ENCODE measurements around the gene SLC25A27. TPM values are rescaled to one million over a fixed set of nuclear protein-coding genes. Genes with fewer than 3 reads are reported as not detected.
A peak's percentile ranks its signal among the peaks of the same experiment; 100 is the strongest.

SLC25A27 gene
- total RNA-seq, 8 experiments from 2014 or later = 6.5 to 71.5 (median 28.6) TPM

DNA sequence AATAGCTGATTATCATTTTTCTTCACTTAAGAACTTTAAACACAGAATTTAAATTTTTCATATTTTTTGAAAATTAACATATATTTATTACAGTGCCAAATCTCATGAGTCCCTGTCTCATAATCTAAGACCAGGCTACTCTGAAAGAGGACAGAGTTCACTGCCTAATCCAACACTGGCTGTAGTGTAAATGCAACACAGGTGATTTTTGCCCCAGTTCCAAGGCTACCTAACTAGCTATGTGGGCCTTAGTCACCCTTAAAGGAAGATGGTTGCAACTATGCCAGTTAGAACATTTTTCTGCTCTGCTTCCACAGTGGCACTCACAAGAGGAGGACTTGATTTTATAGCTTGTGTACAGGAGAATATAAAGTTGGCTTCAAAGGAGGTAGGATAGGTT lies 4.9 kb downstream of the SLC25A27 start:
- ATAC-seq (replicated peaks in 6 of 8) = no peak
- no peak overlapping the region for H3K27ac ChIP-seq
- in situ Hi-C loops (cut with MboI; ENCODE audit: low pct_unique_long_range_greater_than_20kb in 2 of 9, low sequenced_read_pairs in 9 of 9, unreplicated experiment in 9 of 9) = no loop called here
- peaks cover 0 to 14% of the 10 kb centered on the region in 2 donors for H3K4me1 ChIP-seq (replicated peaks in 1 of 2)
- no peak overlapping the region for H3K4me3 ChIP-seq

DNA sequence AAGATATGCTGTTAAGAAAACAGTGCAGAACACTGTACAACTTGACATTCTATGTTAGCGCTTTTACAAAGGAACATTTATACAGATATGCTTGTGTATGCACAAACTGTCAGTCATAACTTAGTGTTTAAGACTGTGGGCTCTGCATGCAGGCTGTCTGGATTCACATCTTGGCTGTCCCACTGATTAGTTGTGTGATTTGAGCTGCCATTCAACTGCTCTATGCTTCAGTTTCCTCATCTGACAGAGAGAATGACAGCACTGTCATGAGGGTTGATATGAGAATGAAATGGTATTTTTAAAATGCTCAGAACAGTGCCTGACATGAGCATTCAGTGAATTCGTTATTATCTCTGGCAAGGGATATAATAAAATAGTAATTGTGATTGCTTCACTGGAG lies 8.7 kb downstream of the SLC25A27 start:
- H3K27ac ChIP-seq = no peak overlapping the region
- in situ Hi-C loops (cut with MboI; ENCODE audit: low pct_unique_long_range_greater_than_20kb in 2 of 9, low sequenced_read_pairs in 9 of 9, unreplicated experiment in 9 of 9) = no loop called here

DNA sequence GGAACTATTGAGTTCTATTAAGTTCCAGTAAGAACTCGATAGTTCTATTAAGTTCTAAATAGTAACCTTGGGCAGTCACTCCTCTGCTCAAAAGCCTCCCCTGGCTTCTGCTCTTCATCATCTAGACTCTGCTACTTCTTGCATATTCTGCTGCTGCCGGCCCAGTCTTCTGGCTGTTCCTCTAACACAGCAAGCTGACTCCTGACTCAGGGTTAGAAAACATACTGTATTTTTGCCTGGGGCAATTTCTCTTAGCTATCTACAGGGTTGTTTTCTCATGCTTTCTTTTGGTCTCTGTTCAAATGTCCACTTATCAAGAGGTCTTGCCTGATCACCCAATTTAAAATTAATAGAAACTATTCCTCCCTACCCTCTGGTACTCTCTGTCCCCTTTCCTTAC lies 14.6 kb downstream of the SLC25A27 start:
- ATAC-seq (replicated peaks in 6 of 8) = peak in 3 of 8 experiments; percentile 18 to 70 (median 61)
- in situ Hi-C loops (cut with MboI; ENCODE audit: low pct_unique_long_range_greater_than_20kb in 2 of 9, low sequenced_read_pairs in 9 of 9, unreplicated experiment in 9 of 9) = no loop called here
- Histone ChIP-seq H3K4me1 (replicated peaks in 1 of 2) (no peaks in the 10 kb centered on the region), H3K4me3 (no peak overlapping the region), H3K27ac (no peak overlapping the region)
- 54 to 100% (median 82%) methylated on average over 1 to 2 of the region's 2 CpGs; no CpG with 5 or more reads in 2 of the 10 experiments for whole genome bisulfite sequencing, 10 experiments

More for the DNA sequence above, 8.7 kb downstream of the SLC25A27 start:
- Histone ChIP-seq H3K4me1 (replicated peaks in 1 of 2) (no peaks in the 10 kb centered on the region), H3K4me3 (no peak overlapping the region)
- ATAC-seq (replicated peaks in 6 of 8) = no peak
- 56 to 100% (median 80%) methylated on average over 1 to 2 of the region's 2 CpGs; no CpG with 5 or more reads in 1 of the 10 experiments for WGBS, 10 experiments

DNA sequence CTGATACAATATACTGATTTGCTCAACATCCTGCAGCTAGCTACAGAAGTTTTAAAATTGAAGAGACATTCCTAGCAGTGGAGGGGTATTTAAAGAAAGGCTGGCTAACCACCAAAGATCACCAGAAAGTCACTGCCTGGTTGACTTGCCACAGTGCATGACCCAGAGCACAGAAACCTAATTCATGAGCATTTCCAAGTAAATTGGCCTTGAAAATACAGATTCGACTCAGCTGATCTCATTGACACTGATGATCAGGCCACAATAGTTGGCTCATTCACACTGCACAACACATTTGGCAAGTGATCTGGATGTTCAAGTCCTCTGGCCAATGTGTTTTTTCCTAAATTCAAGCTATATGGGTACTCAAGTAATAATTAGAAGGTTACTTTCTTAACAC lies 21.6 kb downstream of the SLC25A27 start:
- ATAC-seq (replicated peaks in 6 of 8) = no peak
- Histone ChIP-seq H3K4me3 (no peak overlapping the region), H3K27ac (no peak overlapping the region), H3K4me1 (replicated peaks in 1 of 2) (no peaks in the 10 kb centered on the region)
- 80 to 100% (median 87%) methylated on average over 1 of the region's 1 CpG; no CpG with 5 or more reads in 4 of the 10 experiments for WGBS, 10 experiments
- in situ Hi-C loops (cut with MboI; ENCODE audit: low pct_unique_long_range_greater_than_20kb in 2 of 9, low sequenced_read_pairs in 9 of 9, unreplicated experiment in 9 of 9) = no loop called here

DNA sequence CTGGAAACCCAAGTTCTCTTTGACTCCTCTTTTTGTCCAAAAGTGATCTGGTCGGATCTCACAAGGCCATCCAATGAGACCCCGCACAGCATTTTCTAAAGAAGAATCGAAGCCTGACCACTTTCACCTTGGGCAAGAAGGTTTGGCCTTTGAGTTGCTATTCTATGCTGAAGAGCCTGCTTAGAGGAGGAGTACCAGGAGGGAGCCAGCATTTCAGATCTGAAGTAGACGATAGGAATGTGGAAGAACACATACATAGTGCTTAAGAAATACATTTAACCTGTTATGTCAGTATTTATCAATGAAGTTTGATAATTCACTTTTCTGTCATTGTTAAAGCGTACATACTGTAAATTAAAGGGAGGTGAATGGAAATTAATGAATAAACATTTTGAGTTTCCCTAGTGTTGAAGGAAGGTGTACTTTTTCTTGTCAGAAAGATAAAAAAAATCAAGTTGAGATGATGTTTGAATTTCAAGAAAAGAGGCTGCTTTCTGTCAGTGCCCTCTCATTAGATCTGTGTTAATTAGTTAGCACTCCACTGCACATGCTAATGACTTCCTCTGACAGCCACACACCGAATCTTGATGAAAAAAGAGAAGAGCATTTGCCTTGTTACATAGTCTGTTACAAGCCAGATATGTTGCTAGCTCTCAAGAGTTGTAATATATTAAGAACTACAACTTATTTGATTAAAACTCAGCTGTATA lies 24.0 kb downstream of the SLC25A27 start:
- WGBS, 10 experiments = 57 to 100% (median 86%) methylated on average over 1 to 6 of the region's 6 CpGs
- H3K4me1 ChIP-seq (replicated peaks in 1 of 2) = no peaks in the 10 kb centered on the region
- no peak overlapping the region for H3K27ac ChIP-seq
- in situ Hi-C loops (cut with MboI; ENCODE audit: low pct_unique_long_range_greater_than_20kb in 2 of 9, low sequenced_read_pairs in 9 of 9, unreplicated experiment in 9 of 9) = loop anchor here in 1 of 9 experiments (25.0 kb wide), 1 partner anchor 111 kb away; the partner anchor contains the start of gene MEP1A
- no peak for ATAC-seq (replicated peaks in 6 of 8)
- no peak overlapping the region for H3K4me3 ChIP-seq

DNA sequence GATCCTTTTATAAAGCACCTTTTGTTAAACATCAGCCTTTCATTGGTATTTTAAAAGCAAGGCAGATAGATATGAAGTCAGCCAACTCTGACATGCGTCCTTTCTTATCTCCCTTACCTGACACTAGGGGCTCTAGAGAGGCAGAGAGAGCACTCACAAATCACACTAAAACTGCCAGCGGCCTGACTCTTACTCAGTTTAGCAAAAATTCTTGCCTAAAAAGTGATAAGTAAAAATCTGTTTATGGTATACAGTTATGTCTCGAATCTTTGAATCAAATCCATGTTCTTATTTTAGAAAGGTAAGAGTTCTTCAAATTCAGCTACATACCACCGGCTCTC lies 24.5 kb downstream of the SLC25A27 start:
- Histone ChIP-seq H3K4me3 (no peak overlapping the region), H3K27ac (no peak overlapping the region), H3K4me1 (replicated peaks in 1 of 2) (no peaks in the 10 kb centered on the region)
- in situ Hi-C loops (cut with MboI; ENCODE audit: low pct_unique_long_range_greater_than_20kb in 2 of 9, low sequenced_read_pairs in 9 of 9, unreplicated experiment in 9 of 9) = loop anchor here in 1 of 9 experiments (25.0 kb wide), 1 partner anchor 110 kb away; the partner anchor contains the start of gene MEP1A
- peak in 2 of 8 experiments; percentile 25 to 39 for ATAC-seq (replicated peaks in 6 of 8)
- 43 to 77% (median 68%) methylated on average over 2 to 4 of the region's 4 CpGs; no CpG with 5 or more reads in 2 of the 10 experiments for WGBS, 10 experiments

DNA sequence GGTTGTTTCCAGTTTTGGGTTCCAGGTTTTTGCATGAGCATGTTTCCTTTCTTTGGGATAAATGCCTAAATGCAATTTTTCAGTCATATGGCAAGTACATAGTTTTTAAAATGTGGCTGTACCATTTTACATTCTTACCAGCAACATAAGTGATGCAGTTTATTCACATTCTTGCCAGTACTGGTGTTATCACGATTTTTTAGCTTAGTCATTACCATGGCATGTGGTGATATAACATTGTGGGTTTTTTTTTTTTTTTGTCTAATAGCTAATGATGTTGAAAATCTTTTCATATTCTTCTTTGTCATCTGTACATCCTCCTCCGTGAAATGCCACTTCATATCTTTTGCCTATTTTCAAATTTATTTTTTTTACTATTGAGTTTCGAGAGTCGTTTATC lies 32.0 kb downstream of the SLC25A27 start:
- ATAC-seq (replicated peaks in 6 of 8) = no peak
- no peak overlapping the region for H3K4me3 ChIP-seq
- H3K27ac ChIP-seq = no peak overlapping the region
- in situ Hi-C loops (cut with MboI; ENCODE audit: low pct_unique_long_range_greater_than_20kb in 2 of 9, low sequenced_read_pairs in 9 of 9, unreplicated experiment in 9 of 9) = loop anchor here in 1 of 9 experiments (25.0 kb wide), 1 partner anchor 103 kb away; the partner anchor contains the start of gene MEP1A
- 65 to 91% (median 83%) methylated on average over 2 to 4 of the region's 4 CpGs for WGBS, 10 experiments
- H3K4me1 ChIP-seq (replicated peaks in 1 of 2) = no peaks in the 10 kb centered on the region

DNA sequence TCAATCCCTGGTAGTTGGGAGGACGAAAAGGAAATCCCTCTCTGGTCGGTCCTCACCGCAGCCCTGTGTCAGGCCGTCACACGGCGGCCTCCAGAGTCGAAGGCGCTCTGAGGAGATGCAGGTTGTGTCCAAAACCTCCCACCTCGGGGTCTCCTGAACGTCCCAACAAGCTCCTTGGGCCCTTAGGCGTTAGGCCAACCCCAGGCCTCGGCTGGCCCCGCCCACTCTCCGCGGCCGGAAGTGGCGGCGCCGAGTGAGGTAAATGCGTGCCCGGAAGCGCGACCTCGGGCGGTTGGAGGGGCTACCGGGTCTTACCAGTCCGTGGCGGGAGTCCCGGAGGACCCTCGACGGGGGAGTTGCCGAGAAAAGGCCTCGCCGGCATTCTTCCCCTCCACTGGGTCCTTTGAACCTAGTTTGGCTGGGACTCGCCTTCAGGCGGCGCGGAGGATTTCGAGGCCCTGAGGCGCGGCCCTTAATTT lies 34.9 kb downstream of the SLC25A27 start, which contains the start of gene TDRD6:
TDRD6 (plus strand) TSS at position 267 of the 479 bp plus-strand sequence. CDS start 244 bp downstream, outside the sequence.
- 82 to 100% (median 82%) methylated on average over 5 to 7 of the region's 41 CpGs; no CpG with 5 or more reads in 7 of the 10 experiments for WGBS, 10 experiments
- no peak for ATAC-seq (replicated peaks in 6 of 8)

DNA sequence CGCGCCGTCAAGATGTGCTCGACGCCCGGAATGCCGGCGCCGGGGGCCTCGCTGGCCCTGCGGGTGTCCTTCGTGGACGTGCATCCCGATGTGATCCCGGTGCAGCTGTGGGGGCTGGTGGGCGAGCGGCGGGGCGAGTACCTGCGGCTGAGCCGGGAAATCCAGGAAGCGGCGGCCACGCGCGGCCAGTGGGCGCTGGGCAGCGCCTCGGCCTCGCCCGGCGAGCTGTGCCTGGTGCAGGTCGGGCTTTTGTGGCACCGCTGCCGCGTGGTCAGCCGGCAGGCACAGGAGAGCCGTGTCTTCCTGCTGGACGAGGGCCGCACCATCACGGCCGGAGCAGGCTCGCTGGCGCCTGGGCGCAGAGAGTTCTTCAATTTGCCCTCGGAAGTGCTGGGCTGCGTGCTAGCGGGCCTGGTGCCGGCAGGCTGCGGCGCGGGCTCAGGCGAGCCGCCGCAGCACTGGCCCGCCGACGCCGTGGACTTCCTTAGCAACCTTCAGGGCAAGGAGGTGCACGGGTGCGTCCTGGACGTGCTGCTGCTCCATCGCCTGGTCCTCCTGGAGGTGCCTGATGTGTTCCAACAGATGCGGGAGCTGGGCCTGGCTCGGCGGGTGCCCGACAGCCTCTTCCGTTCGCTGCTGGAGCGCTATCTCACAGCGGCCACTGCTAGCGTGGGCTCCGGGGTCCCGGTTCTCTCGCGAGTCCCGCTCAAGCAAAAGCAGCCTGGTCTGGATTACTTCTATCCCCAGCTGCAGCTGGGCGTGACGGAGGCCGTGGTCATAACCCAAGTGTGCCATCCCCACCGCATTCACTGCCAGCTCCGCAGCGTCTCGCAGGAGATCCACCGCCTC lies 35.6 kb downstream of the SLC25A27 start:
- no peaks in the 10 kb centered on the region for H3K4me1 ChIP-seq (replicated peaks in 1 of 2)
- WGBS, 10 experiments = 91 to 100% (median 97%) methylated on average over 6 to 37 of the region's 85 CpGs; no CpG with 5 or more reads in 6 of the 10 experiments
- H3K27ac ChIP-seq = no peak overlapping the region
- H3K4me3 ChIP-seq = no peak overlapping the region
- in situ Hi-C loops (cut with MboI; ENCODE audit: low pct_unique_long_range_greater_than_20kb in 2 of 9, low sequenced_read_pairs in 9 of 9, unreplicated experiment in 9 of 9) = loop anchor here in 1 of 9 experiments (25.0 kb wide), 1 partner anchor 99 kb away; the partner anchor contains the start of gene MEP1A
- no peak for ATAC-seq (replicated peaks in 6 of 8)

More for the DNA sequence above, 34.9 kb downstream of the SLC25A27 start, which contains the start of gene TDRD6:
- in situ Hi-C loops (cut with MboI; ENCODE audit: low pct_unique_long_range_greater_than_20kb in 2 of 9, low sequenced_read_pairs in 9 of 9, unreplicated experiment in 9 of 9) = loop anchor here in 1 of 9 experiments (25.0 kb wide), 1 partner anchor 100 kb away; the partner anchor contains the start of gene MEP1A
- no peak within 1 kb of the TSS for H3K27ac ChIP-seq
- no peaks in the 10 kb centered on the region for H3K4me1 ChIP-seq (replicated peaks in 1 of 2)
- no peak within 1 kb of the TSS for H3K4me3 ChIP-seq

DNA sequence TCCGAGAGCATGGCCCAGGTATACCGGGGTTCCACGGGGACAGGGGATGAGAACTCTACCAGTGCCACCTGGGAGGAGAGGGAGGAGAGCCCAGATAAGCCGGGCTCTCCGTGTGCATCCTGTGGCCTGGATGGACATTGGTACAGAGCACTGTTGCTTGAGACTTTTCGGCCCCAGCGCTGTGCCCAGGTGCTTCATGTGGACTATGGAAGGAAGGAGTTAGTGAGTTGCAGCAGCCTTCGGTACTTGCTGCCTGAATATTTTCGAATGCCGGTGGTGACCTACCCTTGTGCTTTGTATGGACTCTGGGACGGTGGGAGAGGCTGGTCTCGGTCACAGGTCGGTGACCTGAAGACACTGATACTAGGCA lies 36.2 kb downstream of the SLC25A27 start:
- in situ Hi-C loops (cut with MboI; ENCODE audit: low pct_unique_long_range_greater_than_20kb in 2 of 9, low sequenced_read_pairs in 9 of 9, unreplicated experiment in 9 of 9) = loop anchor here in 1 of 9 experiments (25.0 kb wide), 1 partner anchor 98 kb away; the partner anchor contains the start of gene MEP1A
- WGBS, 10 experiments = 51 to 95% (median 85%) methylated on average over 2 to 8 of the region's 13 CpGs; no CpG with 5 or more reads in 5 of the 10 experiments

DNA sequence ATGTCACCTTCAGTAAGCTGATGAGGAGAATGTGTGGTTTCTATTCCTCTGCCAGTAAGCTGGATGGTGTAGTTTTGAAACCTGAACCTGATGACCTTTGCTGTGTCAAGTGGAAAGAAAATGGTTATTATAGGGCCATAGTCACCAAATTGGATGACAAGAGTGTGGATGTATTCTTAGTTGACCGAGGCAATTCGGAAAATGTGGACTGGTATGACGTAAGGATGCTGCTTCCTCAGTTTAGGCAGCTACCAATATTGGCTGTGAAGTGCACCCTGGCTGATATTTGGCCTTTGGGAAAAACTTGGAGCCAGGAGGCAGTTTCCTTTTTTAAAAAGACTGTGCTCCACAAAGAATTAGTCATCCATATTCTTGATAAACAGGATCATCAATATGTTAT lies 36.9 kb downstream of the SLC25A27 start:
- no peak overlapping the region for H3K4me3 ChIP-seq
- no peak overlapping the region for H3K27ac ChIP-seq
- WGBS, 10 experiments = 0 to 100% (median 84%) methylated on average over 1 to 3 of the region's 3 CpGs; no CpG with 5 or more reads in 2 of the 10 experiments
- ATAC-seq (replicated peaks in 6 of 8) = no peak
- in situ Hi-C loops (cut with MboI; ENCODE audit: low pct_unique_long_range_greater_than_20kb in 2 of 9, low sequenced_read_pairs in 9 of 9, unreplicated experiment in 9 of 9) = loop anchor here in 1 of 9 experiments (25.0 kb wide), 1 partner anchor 98 kb away; the partner anchor contains the start of gene MEP1A
- H3K4me1 ChIP-seq (replicated peaks in 1 of 2) = no peaks in the 10 kb centered on the region

More for the DNA sequence above, 36.2 kb downstream of the SLC25A27 start:
- H3K4me3 ChIP-seq = no peak overlapping the region
- no peak for ATAC-seq (replicated peaks in 6 of 8)
- no peak overlapping the region for H3K27ac ChIP-seq
- no peaks in the 10 kb centered on the region for H3K4me1 ChIP-seq (replicated peaks in 1 of 2)

DNA sequence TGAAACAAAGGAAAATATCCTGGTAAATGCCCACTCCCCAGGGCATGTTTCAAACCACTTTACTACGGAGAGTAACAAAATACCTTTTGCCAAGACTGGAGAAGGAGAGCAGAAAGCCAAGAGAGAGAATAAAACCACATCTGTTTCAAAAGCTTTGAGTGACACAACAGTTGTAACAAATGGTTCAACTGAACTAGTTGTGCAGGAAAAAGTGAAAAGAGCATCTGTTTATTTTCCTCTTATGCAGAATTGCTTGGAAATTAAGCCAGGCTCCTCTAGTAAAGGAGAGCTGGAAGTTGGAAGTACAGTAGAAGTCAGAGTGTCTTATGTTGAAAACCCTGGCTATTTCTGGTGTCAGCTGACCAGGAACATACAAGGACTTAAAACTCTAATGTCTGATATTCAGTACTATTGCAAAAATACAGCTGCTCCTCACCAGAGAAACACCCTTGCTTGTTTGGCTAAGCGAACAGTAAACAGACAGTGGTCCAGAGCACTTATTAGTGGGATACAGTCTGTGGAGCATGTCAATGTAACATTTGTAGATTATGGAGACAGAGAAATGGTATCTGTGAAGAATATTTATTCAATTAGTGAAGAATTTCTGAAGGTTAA lies 37.5 kb downstream of the SLC25A27 start:
- in situ Hi-C loops (cut with MboI; ENCODE audit: low pct_unique_long_range_greater_than_20kb in 2 of 9, low sequenced_read_pairs in 9 of 9, unreplicated experiment in 9 of 9) = loop anchor here in 1 of 9 experiments (25.0 kb wide), 1 partner anchor 97 kb away; the partner anchor contains the start of gene MEP1A
- WGBS, 10 experiments = 23 to 100% (median 85%) methylated on average over 1 to 2 of the region's 2 CpGs
- Histone ChIP-seq H3K4me1 (replicated peaks in 1 of 2) (no peaks in the 10 kb centered on the region), H3K27ac (no peak overlapping the region), H3K4me3 (no peak overlapping the region)
- no peak for ATAC-seq (replicated peaks in 6 of 8)
